ENCODE data around the gene C1QL1. TPM values are rescaled to one million over a fixed set of nuclear protein-coding genes. Genes with fewer than 3 reads are reported as not detected.

The C1QL1 gene
- total RNA-seq, 2 experiments from 2014 or later: not detected

GRCh38 chr17:44926821-44927525, 41.1 kb downstream of the C1QL1 start:
- TF ChIP-seq CTCF (IDR thresholded peaks at IDR 0.05): no peak
- CTCF ChIA-PET: interaction anchor here (1.6 to 2.7 kb wide), 2 partner anchors 95 to 172 kb away, joined by 4 to 13 read pairs; no protein-coding TSS in a partner anchor
- ATAC-seq: no peak
- DNase-seq: no peak
- H3K9me3 Mint-ChIP-seq: no peaks in the 10 kb centered on the region
- POLR2A ChIA-PET: interaction anchor here (1.1 to 1.4 kb wide), 2 partner anchors 20 to 27 kb away, joined by 3 to 4 read pairs; partner anchors contain the start of genes EFTUD2 and KIF18B
- no peak overlapping the region for H3K4me3 Mint-ChIP-seq
- H3K27me3 Mint-ChIP-seq: peaks cover 3% of the 10 kb centered on the region
- H3K27ac Mint-ChIP-seq: no peak overlapping the region
- intact Hi-C loops (cut with micrococcal nuclease): no loop called here
- H3K4me1 Mint-ChIP-seq (ENCODE audit: low read depth): no peaks in the 10 kb centered on the region
- H3K36me3 Mint-ChIP-seq (ENCODE audit: low read depth): peaks cover 19% of the 10 kb centered on the region

GRCh38 chr17:44925731-44926697, 42.1 kb downstream of the C1QL1 start:
- no peak overlapping the region for H3K27ac Mint-ChIP-seq
- ChIA-PET CTCF (interaction anchor here (0.9 to 2.7 kb wide), 3 partner anchors 94 to 173 kb away, joined by 4 to 13 read pairs (median 4); no protein-coding TSS in a partner anchor), POLR2A (interaction anchor here (1.4 kb wide), 1 partner anchor 26 kb away, joined by 4 read pairs; the partner anchor contains the start of gene EFTUD2)
- H3K36me3 Mint-ChIP-seq (ENCODE audit: low read depth): peaks cover 19% of the 10 kb centered on the region
- no peaks in the 10 kb centered on the region for H3K4me1 Mint-ChIP-seq (ENCODE audit: low read depth)
- peaks cover 7% of the 10 kb centered on the region for H3K27me3 Mint-ChIP-seq
- no peak overlapping the region for H3K4me3 Mint-ChIP-seq
- H3K9me3 Mint-ChIP-seq: no peaks in the 10 kb centered on the region
- intact Hi-C loops (cut with micrococcal nuclease): no loop called here
- no peak for TF ChIP-seq CTCF (IDR thresholded peaks at IDR 0.05)
- ATAC-seq (no peak), DNase-seq (no peak)

- Mint-ChIP-seq H3K27me3 (peaks cover 12% of the 10 kb centered on the region), H3K4me3 (no peak overlapping the region), H3K9me3 (no peaks in the 10 kb centered on the region), H3K4me1 (ENCODE audit: low read depth) (peaks cover 4% of the 10 kb centered on the region), H3K36me3 (ENCODE audit: low read depth) (peaks cover 19% of the 10 kb centered on the region), H3K27ac (no peak overlapping the region)
- DNase-seq (no peak), ATAC-seq (no peak)
- POLR2A ChIA-PET: interaction anchor here (1.8 kb wide), 1 partner anchor 8 kb away, joined by 6 read pairs; no protein-coding TSS in a partner anchor
- intact Hi-C loops (cut with micrococcal nuclease): loop anchor here (5.0 kb wide), 1 partner anchor 98 kb away; no protein-coding TSS in a partner anchor
- CTCF ChIA-PET: interaction anchor here (1.7 to 7.4 kb wide), 2 partner anchors 9 to 98 kb away, joined by 3 to 119 read pairs; no protein-coding TSS in a partner anchor
- no peak for TF ChIP-seq CTCF (IDR thresholded peaks at IDR 0.05)
Observed at GRCh38 chr17:44924107-44924544, 44.0 kb downstream of the C1QL1 start.

GRCh38 chr17:44922746-44923470, 45.2 kb downstream of the C1QL1 start:
- ATAC-seq: no peak
- ChIA-PET POLR2A (interaction anchor here (1.8 to 3.8 kb wide), 2 partner anchors 9 to 97 kb away, joined by 6 to 21 read pairs; no protein-coding TSS in a partner anchor), CTCF (interaction anchor here (1.5 to 7.4 kb wide), 4 partner anchors 10 to 147 kb away, joined by 3 to 119 read pairs (median 6); no protein-coding TSS in a partner anchor)
- Mint-ChIP-seq H3K9me3 (no peaks in the 10 kb centered on the region), H3K4me3 (no peak overlapping the region), H3K27me3 (peaks cover 12% of the 10 kb centered on the region), H3K27ac (no peak overlapping the region), H3K36me3 (ENCODE audit: low read depth) (peaks cover 12% of the 10 kb centered on the region), H3K4me1 (ENCODE audit: low read depth) (peaks cover 4% of the 10 kb centered on the region)
- intact Hi-C loops (cut with micrococcal nuclease): loop anchor here (5.0 kb wide), 1 partner anchor 99 kb away; no protein-coding TSS in a partner anchor
- DNase-seq: no peak
- no peak for TF ChIP-seq CTCF (IDR thresholded peaks at IDR 0.05)
